Measurements from ENCODE around the gene TPRA1.

Gene TPRA1

GRCh38 chr3:127552038-127552437 lies 38.5 kb downstream of the TPRA1 start:
- DNase-seq, result no peak

- no peak for DNase-seq
These were observed 39.4 kb downstream of the TPRA1 start for GRCh38 chr3:127551178-127551577.

- DNase-seq, result no peak
These were observed 39.9 kb downstream of the TPRA1 start for GRCh38 chr3:127550468-127551157.

- DNase-seq, result no peak
These were observed 40.6 kb downstream of the TPRA1 start for GRCh38 chr3:127549826-127550467.

- peak; percentile 66 to 80 for DNase-seq
These were observed 42.5 kb downstream of the TPRA1 start for GRCh38 chr3:127547761-127548605.

- DNase-seq, result peak in 1 of 2 donors; percentile 14
These were observed 43.4 kb downstream of the TPRA1 start for GRCh38 chr3:127546970-127547733.

GRCh38 chr3:127546554-127546953 lies 44.0 kb downstream of the TPRA1 start:
- no peak for DNase-seq

GRCh38 chr3:127545711-127546457 lies 44.6 kb downstream of the TPRA1 start:
- no peak for DNase-seq

GRCh38 chr3:127545216-127545615 lies 45.3 kb downstream of the TPRA1 start:
- no peak for DNase-seq

- DNase-seq, result no peak
These were observed 45.7 kb downstream of the TPRA1 start for GRCh38 chr3:127544803-127545201.

- DNase-seq, result peak; percentile 49 to 68
These were observed 46.2 kb downstream of the TPRA1 start for GRCh38 chr3:127544192-127544802.

GRCh38 chr3:127543441-127543840 lies 47.1 kb downstream of the TPRA1 start:
- no peak for DNase-seq

- DNase-seq, result no peak
These were observed 48.0 kb downstream of the TPRA1 start for GRCh38 chr3:127542441-127542952.

- no peak for DNase-seq
These were observed 49.2 kb downstream of the TPRA1 start for GRCh38 chr3:127541320-127541719.

- no peak for DNase-seq
These were observed 51.0 kb downstream of the TPRA1 start for GRCh38 chr3:127539366-127540060.

GRCh38 chr3:127538569-127538968 lies 52.0 kb downstream of the TPRA1 start:
- DNase-seq, result no peak

- DNase-seq, result no peak
These were observed 53.4 kb downstream of the TPRA1 start for GRCh38 chr3:127536830-127537812.

GRCh38 chr3:127535901-127536829 lies 54.4 kb downstream of the TPRA1 start:
- DNase-seq, result no peak
